Measurements from ENCODE around the gene ELOB.

DNA sequence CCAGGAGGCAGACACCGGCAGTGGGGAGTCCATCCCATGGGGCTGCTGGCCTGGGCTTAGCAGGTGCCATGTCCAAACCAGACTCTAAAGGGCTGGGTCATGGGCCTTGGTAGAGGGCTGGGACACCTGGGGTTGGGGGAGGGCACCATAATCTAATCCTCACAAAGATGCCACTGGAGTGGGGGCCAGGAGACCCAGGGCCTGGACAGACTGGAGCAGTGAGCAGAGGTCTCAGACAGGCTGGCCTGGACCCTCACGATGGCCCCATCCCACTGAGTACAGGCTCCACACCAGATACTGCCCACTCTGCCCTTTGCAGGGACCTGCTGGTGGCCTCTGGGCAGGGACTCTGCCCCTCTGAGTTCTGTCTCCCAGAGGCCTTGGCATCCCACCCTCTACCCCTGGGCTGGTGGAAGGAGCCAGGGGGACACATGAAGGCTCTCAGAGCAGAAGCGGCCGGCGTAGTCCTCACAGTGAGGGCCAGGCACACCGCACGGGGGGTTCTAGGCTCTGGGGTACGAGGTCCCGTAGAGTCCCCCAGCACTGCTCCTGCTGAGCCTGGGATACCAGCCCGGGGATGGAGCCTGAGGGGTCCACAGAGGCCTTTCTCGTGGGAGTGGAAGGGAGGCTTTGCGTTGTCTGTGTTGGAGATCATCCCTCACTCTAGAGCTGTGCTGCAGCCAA, 34.6 kb downstream of the ELOB start:
- TF ChIP-seq, protein P1, sequence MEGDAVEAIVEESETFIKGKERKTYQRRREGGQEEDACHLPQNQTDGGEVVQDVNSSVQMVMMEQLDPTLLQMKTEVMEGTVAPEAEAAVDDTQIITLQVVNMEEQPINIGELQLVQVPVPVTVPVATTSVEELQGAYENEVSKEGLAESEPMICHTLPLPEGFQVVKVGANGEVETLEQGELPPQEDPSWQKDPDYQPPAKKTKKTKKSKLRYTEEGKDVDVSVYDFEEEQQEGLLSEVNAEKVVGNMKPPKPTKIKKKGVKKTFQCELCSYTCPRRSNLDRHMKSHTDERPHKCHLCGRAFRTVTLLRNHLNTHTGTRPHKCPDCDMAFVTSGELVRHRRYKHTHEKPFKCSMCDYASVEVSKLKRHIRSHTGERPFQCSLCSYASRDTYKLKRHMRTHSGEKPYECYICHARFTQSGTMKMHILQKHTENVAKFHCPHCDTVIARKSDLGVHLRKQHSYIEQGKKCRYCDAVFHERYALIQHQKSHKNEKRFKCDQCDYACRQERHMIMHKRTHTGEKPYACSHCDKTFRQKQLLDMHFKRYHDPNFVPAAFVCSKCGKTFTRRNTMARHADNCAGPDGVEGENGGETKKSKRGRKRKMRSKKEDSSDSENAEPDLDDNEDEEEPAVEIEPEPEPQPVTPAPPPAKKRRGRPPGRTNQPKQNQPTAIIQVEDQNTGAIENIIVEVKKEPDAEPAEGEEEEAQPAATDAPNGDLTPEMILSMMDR (IDR thresholded peaks at IDR 0.05; ENCODE audit: insufficient read depth, low read depth, low read length): no peak
- TF ChIP-seq EZH2 (IDR thresholded peaks at IDR 0.05; ENCODE audit: insufficient read depth, low read length): no peak

Data from astrocyte (in vitro differentiated cells and primary cell).